PFSK-1 (cell line): ENCODE measurements around the gene NEK7.

ENCODE experiments used
- POLR2AphosphoS5 ChIP-seq: IDR thresholded peaks from 2 replicates; pipeline ENCODE4 v1.6.1; 2012; ENCODE audit warnings: low read depth, mild to moderate bottlenecking, control low read depth, low read length, moderate library complexity
- TAF1 ChIP-seq: IDR thresholded peaks from 2 replicates; pipeline ENCODE4 v1.6.1; 2012; ENCODE audit warnings: low read length, control low read depth, borderline replicate concordance; ENCODE audit not compliant: insufficient read depth
- TF ChIP-seq, protein P1 (sequence below), 2 experiments: IDR thresholded peaks; 2 replicates each; pipeline versions ENCODE4 v1.6.1 to v1.8.0; 2011 to 2012; ENCODE audit warnings: low read depth in 2 of 2, low read length in 2 of 2, control low read depth in 1 of 2, inconsistent platforms in 1 of 2, mild to moderate bottlenecking in 1 of 2, moderate library complexity in 1 of 2; ENCODE audit not compliant: insufficient read depth in 1 of 2

- no peak for TF ChIP-seq POLR2AphosphoS5
- TF ChIP-seq, protein P1, sequence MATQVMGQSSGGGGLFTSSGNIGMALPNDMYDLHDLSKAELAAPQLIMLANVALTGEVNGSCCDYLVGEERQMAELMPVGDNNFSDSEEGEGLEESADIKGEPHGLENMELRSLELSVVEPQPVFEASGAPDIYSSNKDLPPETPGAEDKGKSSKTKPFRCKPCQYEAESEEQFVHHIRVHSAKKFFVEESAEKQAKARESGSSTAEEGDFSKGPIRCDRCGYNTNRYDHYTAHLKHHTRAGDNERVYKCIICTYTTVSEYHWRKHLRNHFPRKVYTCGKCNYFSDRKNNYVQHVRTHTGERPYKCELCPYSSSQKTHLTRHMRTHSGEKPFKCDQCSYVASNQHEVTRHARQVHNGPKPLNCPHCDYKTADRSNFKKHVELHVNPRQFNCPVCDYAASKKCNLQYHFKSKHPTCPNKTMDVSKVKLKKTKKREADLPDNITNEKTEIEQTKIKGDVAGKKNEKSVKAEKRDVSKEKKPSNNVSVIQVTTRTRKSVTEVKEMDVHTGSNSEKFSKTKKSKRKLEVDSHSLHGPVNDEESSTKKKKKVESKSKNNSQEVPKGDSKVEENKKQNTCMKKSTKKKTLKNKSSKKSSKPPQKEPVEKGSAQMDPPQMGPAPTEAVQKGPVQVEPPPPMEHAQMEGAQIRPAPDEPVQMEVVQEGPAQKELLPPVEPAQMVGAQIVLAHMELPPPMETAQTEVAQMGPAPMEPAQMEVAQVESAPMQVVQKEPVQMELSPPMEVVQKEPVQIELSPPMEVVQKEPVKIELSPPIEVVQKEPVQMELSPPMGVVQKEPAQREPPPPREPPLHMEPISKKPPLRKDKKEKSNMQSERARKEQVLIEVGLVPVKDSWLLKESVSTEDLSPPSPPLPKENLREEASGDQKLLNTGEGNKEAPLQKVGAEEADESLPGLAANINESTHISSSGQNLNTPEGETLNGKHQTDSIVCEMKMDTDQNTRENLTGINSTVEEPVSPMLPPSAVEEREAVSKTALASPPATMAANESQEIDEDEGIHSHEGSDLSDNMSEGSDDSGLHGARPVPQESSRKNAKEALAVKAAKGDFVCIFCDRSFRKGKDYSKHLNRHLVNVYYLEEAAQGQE (IDR thresholded peaks at IDR 0.05; ENCODE audit: insufficient read depth in 1 of 2, low read depth in 2 of 2, low read length in 2 of 2) = no peak
- no peak for TF ChIP-seq TAF1
These were observed 36.9 kb upstream of the NEK7 start for GRCh38 chr1:198119906-198120305.
